Measurements from ENCODE around the gene GPC5.

DNA sequence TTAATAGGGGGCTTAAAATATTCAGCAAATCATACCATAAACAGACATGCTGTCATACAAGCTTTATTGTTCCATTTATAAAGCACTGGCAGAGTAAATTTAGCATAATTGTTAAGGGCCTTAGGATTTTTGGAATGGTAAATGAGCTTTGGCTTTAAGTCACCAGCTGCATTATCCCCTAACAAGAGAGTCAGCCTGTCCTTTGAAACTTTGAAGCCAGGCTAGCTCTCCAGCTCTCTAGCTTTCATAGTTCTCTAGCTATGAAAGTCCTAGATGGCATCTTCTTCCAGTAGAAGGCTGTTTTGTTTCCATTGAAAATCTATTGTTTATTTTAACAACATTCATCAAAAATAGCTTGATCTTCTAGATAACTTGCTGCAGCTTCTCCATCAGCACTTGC, 1407.3 kb downstream of the GPC5 start:
- TF ChIP-seq, protein P1, sequence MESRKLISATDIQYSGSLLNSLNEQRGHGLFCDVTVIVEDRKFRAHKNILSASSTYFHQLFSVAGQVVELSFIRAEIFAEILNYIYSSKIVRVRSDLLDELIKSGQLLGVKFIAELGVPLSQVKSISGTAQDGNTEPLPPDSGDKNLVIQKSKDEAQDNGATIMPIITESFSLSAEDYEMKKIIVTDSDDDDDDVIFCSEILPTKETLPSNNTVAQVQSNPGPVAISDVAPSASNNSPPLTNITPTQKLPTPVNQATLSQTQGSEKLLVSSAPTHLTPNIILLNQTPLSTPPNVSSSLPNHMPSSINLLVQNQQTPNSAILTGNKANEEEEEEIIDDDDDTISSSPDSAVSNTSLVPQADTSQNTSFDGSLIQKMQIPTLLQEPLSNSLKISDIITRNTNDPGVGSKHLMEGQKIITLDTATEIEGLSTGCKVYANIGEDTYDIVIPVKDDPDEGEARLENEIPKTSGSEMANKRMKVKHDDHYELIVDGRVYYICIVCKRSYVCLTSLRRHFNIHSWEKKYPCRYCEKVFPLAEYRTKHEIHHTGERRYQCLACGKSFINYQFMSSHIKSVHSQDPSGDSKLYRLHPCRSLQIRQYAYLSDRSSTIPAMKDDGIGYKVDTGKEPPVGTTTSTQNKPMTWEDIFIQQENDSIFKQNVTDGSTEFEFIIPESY (IDR thresholded peaks at IDR 0.05): no peak
- TF ChIP-seq YY1 (IDR thresholded peaks at IDR 0.05): no peak
- TF ChIP-seq, protein P2, sequence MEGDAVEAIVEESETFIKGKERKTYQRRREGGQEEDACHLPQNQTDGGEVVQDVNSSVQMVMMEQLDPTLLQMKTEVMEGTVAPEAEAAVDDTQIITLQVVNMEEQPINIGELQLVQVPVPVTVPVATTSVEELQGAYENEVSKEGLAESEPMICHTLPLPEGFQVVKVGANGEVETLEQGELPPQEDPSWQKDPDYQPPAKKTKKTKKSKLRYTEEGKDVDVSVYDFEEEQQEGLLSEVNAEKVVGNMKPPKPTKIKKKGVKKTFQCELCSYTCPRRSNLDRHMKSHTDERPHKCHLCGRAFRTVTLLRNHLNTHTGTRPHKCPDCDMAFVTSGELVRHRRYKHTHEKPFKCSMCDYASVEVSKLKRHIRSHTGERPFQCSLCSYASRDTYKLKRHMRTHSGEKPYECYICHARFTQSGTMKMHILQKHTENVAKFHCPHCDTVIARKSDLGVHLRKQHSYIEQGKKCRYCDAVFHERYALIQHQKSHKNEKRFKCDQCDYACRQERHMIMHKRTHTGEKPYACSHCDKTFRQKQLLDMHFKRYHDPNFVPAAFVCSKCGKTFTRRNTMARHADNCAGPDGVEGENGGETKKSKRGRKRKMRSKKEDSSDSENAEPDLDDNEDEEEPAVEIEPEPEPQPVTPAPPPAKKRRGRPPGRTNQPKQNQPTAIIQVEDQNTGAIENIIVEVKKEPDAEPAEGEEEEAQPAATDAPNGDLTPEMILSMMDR (IDR thresholded peaks at IDR 0.05; ENCODE audit: low read depth, low read length, missing input control): no peak
- TF ChIP-seq, protein P3, sequence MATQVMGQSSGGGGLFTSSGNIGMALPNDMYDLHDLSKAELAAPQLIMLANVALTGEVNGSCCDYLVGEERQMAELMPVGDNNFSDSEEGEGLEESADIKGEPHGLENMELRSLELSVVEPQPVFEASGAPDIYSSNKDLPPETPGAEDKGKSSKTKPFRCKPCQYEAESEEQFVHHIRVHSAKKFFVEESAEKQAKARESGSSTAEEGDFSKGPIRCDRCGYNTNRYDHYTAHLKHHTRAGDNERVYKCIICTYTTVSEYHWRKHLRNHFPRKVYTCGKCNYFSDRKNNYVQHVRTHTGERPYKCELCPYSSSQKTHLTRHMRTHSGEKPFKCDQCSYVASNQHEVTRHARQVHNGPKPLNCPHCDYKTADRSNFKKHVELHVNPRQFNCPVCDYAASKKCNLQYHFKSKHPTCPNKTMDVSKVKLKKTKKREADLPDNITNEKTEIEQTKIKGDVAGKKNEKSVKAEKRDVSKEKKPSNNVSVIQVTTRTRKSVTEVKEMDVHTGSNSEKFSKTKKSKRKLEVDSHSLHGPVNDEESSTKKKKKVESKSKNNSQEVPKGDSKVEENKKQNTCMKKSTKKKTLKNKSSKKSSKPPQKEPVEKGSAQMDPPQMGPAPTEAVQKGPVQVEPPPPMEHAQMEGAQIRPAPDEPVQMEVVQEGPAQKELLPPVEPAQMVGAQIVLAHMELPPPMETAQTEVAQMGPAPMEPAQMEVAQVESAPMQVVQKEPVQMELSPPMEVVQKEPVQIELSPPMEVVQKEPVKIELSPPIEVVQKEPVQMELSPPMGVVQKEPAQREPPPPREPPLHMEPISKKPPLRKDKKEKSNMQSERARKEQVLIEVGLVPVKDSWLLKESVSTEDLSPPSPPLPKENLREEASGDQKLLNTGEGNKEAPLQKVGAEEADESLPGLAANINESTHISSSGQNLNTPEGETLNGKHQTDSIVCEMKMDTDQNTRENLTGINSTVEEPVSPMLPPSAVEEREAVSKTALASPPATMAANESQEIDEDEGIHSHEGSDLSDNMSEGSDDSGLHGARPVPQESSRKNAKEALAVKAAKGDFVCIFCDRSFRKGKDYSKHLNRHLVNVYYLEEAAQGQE (IDR thresholded peaks at IDR 0.05): no peak
- TF ChIP-seq, protein P4, sequence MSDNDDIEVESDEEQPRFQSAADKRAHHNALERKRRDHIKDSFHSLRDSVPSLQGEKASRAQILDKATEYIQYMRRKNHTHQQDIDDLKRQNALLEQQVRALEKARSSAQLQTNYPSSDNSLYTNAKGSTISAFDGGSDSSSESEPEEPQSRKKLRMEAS (IDR thresholded peaks at IDR 0.05): no peak
- no peak for TF ChIP-seq GABPA (IDR thresholded peaks at IDR 0.05 in 1 of 2, conservative IDR thresholded peaks at IDR 0.05 in 1 of 2)
- TF ChIP-seq TAF1 (conservative IDR thresholded peaks at IDR 0.05): no peak
- no peak for TF ChIP-seq SP1 (IDR thresholded peaks at IDR 0.05)
- no peak for TF ChIP-seq HNF4A (conservative IDR thresholded peaks at IDR 0.05)
- TF ChIP-seq, protein P5, sequence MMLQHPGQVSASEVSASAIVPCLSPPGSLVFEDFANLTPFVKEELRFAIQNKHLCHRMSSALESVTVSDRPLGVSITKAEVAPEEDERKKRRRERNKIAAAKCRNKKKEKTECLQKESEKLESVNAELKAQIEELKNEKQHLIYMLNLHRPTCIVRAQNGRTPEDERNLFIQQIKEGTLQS (IDR thresholded peaks at IDR 0.05): no peak
- no peak for TF ChIP-seq RAD21 (IDR thresholded peaks at IDR 0.05)
- TF ChIP-seq JUND (IDR thresholded peaks at IDR 0.05): no peak
